ENCODE data around the gene PGRMC2. TPM values are rescaled to one million over a fixed set of nuclear protein-coding genes. Genes with fewer than 3 reads are reported as not detected.

The PGRMC2 gene
- total and polyA plus RNA-seq, 8 donors, result 14.5 to 48.4 (median 29.9) TPM

DNA sequence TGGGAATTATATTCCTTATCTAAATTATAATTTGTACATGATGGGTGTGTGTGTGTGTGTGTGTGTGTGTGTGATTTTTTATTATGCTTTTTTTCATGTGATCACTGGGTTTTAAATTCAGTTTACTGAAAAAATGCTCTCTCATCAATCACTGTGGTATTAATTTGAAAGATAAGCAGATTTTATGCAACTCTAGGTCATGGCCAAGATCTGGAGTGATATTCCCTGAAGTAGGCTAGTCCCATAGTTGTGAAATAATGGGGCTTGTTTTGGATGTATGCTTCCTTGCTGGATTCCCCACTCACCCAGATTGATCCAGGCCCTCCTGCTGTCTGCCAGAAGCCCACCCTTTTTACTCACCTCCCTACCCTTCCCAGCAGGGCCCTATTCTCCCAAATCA is 22.0 kb upstream of the PGRMC2 start:
- no peak for DNase-seq
- no peak for FAIRE-seq
- intact Hi-C loops (cut with DNase I), result no loop called here
- Histone ChIP-seq H3K36me3 (no peaks in the 10 kb centered on the region), H3K27ac (peak overlapping the region in 2 of 4 donors; percentile 22 to 74), H3K27me3 (no peaks in the 10 kb centered on the region), H3K4me1 (peaks cover 38 to 59% (median 45%) of the 10 kb centered on the region in 3 donors), H3K9me3 (no peaks in the 10 kb centered on the region), H3K4me3 (no peak overlapping the region)
- ATAC-seq, result no peak
- TF ChIP-seq, protein P1, sequence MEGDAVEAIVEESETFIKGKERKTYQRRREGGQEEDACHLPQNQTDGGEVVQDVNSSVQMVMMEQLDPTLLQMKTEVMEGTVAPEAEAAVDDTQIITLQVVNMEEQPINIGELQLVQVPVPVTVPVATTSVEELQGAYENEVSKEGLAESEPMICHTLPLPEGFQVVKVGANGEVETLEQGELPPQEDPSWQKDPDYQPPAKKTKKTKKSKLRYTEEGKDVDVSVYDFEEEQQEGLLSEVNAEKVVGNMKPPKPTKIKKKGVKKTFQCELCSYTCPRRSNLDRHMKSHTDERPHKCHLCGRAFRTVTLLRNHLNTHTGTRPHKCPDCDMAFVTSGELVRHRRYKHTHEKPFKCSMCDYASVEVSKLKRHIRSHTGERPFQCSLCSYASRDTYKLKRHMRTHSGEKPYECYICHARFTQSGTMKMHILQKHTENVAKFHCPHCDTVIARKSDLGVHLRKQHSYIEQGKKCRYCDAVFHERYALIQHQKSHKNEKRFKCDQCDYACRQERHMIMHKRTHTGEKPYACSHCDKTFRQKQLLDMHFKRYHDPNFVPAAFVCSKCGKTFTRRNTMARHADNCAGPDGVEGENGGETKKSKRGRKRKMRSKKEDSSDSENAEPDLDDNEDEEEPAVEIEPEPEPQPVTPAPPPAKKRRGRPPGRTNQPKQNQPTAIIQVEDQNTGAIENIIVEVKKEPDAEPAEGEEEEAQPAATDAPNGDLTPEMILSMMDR (IDR thresholded peaks at IDR 0.05), result no peak

DNA sequence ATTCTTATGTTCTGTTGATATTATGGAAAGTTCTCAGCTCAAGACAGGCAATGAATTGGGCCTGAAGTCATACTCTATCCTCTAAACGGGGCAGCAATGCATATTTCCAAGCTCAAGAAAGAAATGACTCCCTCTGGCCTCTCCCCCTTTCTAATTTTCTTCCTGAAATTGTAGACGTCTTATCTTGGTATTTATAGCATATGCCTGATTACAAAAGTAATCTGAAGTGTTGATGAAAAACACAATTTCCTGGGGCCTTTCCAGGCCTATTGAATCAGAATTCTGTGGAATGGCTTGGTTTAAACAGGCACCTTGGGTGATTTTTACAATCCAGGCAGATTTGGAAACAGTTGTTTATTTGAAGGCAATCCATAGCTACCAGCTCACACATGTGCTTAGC is 21.4 kb upstream of the PGRMC2 start:
- TF ChIP-seq, protein P1 (IDR thresholded peaks at IDR 0.05), result no peak
- peak in 3 of 4 donors; percentile 3 to 30 (median 27) for ATAC-seq
- Histone ChIP-seq H3K4me1 (peaks cover 38 to 59% (median 45%) of the 10 kb centered on the region in 3 donors), H3K4me3 (no peak overlapping the region), H3K27ac (peak overlapping the region in 2 of 4 donors; percentile 15 to 58), H3K9me3 (no peaks in the 10 kb centered on the region), H3K27me3 (no peaks in the 10 kb centered on the region), H3K36me3 (no peaks in the 10 kb centered on the region)
- intact Hi-C loops (cut with DNase I), result no loop called here
- 20 to 21% methylated on average over 2 of the region's 2 CpGs for WGBS, 2 donors
- no peak for FAIRE-seq
- DNase-seq, result no peak

DNA sequence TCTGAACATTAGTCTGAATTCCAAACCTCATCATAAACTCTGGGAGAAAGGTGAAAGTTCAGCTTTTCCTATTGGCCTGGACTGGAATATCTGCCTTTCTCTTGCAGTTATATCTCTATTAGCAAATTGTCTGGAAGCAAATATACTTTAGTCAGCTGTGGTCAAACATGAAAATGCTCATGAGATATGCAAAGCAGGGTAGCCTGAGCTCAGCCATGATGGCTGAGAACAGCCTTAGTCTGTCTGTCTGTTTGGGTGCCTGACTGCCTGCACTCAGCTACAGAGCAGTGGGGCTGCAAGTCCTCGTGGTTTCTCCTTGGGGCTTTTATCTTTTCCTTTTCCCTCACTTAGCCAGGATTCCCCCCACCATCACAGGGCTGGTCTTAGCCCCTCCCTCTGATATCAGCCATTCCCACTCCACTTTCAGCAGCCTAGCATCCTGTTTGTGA is 19.5 kb upstream of the PGRMC2 start:
- 17 to 33% methylated on average over 1 of the region's 1 CpG for WGBS, 2 donors
- peak in 4 of 6 donors; percentile 19 to 40 (median 29) for DNase-seq
- ATAC-seq, result peak; percentile 53 to 82 (median 58)
- Histone ChIP-seq H3K4me1 (peaks cover 35 to 55% (median 42%) of the 10 kb centered on the region in 3 donors), H3K36me3 (no peaks in the 10 kb centered on the region), H3K9me3 (no peaks in the 10 kb centered on the region), H3K27me3 (no peaks in the 10 kb centered on the region), H3K27ac (peak overlapping the region; percentile 12 to 50 (median 28)), H3K4me3 (no peak overlapping the region)
- TF ChIP-seq, protein P1 (IDR thresholded peaks at IDR 0.05), result no peak
- no peak for FAIRE-seq
- intact Hi-C loops (cut with DNase I), result no loop called here

DNA sequence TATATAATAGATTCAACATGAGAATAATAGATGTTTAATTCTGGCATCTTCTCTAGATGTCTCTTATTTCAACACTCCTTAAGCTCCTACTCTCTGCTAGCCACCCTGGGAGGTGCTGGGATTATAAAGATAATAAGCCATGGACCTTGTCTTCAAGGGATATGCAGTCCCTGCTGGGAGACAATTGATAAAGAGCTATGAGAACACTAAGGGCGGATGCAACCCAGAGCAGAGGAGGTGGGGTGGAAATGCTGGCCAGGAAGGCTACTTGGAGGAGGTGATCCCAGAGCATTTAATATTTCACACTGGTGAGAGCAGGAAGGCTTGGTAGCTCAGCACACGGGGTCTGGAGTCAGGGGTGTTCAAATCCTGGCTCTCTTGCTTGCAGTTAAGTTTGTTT is 18.3 kb upstream of the PGRMC2 start:
- ATAC-seq (no peak), DNase-seq (no peak), FAIRE-seq (no peak)
- Histone ChIP-seq H3K27me3 (no peaks in the 10 kb centered on the region), H3K36me3 (no peaks in the 10 kb centered on the region), H3K27ac (no peak overlapping the region), H3K4me1 (peaks cover 24 to 43% (median 30%) of the 10 kb centered on the region in 3 donors), H3K9me3 (no peaks in the 10 kb centered on the region), H3K4me3 (no peak overlapping the region)
- 83 to 87% methylated on average over 2 of the region's 2 CpGs for WGBS, 2 donors
- intact Hi-C loops (cut with DNase I), result no loop called here
- TF ChIP-seq, protein P1 (IDR thresholded peaks at IDR 0.05), result no peak

DNA sequence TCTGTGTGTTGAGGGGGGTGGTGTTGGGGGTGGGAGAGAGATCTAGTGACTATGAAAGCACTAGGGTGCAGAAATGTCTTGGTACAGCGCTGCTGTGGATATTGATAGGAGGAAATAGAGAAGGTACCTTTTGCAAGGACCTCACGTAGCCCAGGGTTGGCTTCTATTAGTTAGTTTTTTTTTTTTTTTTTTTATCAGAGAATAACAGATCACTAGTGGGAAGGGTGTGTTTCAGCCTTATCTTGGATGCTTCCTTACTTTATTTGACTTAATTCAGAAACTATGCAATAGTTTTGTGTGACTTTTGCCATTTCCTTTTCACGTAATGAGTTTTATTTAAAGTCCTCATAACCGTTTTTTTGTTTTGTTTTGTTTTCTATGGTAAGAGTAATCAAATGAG is 16.4 kb upstream of the PGRMC2 start:
- Histone ChIP-seq H3K4me3 (no peak overlapping the region), H3K9me3 (no peaks in the 10 kb centered on the region), H3K27me3 (no peaks in the 10 kb centered on the region), H3K36me3 (no peaks in the 10 kb centered on the region), H3K27ac (no peak overlapping the region), H3K4me1 (peaks cover 13 to 24% (median 18%) of the 10 kb centered on the region in 3 donors)
- intact Hi-C loops (cut with DNase I), result no loop called here
- no peak for DNase-seq
- no peak for ATAC-seq
- 83 to 85% methylated on average over 4 of the region's 4 CpGs for WGBS, 2 donors
- no peak for FAIRE-seq
- TF ChIP-seq, protein P1 (IDR thresholded peaks at IDR 0.05), result no peak
